CD4-positive, alpha-beta T cell treated with Interleukin-6 at 100 ng/mL for 8 hours (primary cell): ENCODE results near the gene NFIA.

Experiments used
- DNase-seq: peaks from one replicate; pipeline ENCODE4 v3.0.0-alpha.2; 2020; ENCODE audit warnings: mixed read lengths, low spot score

The NFIA gene

GRCh38 chr1:61494000-61494399 is 411.6 kb downstream of the NFIA start:
- no peak for DNase-seq

GRCh38 chr1:61496501-61496900 is 414.1 kb downstream of the NFIA start:
- DNase-seq = no peak

- no peak for DNase-seq
Observed at GRCh38 chr1:61497013-61497412, 414.7 kb downstream of the NFIA start.

GRCh38 chr1:61498342-61498741 is 416.0 kb downstream of the NFIA start:
- DNase-seq = no peak

- DNase-seq = no peak
Observed at GRCh38 chr1:61501971-61502916, 419.9 kb downstream of the NFIA start.

GRCh38 chr1:61504305-61504704 is 421.9 kb downstream of the NFIA start:
- DNase-seq = no peak

- DNase-seq = no peak
Observed at GRCh38 chr1:61504852-61505390, 422.6 kb downstream of the NFIA start.

- DNase-seq = no peak
Observed at GRCh38 chr1:61506236-61506635, 423.9 kb downstream of the NFIA start.

- DNase-seq = no peak
Observed at GRCh38 chr1:61506944-61507500, 424.7 kb downstream of the NFIA start.
